HG03108 (cell line): ENCODE results near the gene MEGF6.

Experiments used
- ATAC-seq: cut with Tn5 transposase; IDR thresholded peaks from one replicate; pipeline ENCODE4 v1.9.1; 2021; ENCODE audit warnings: moderate library complexity; ENCODE audit not compliant: unreplicated experiment

Gene MEGF6

DNA sequence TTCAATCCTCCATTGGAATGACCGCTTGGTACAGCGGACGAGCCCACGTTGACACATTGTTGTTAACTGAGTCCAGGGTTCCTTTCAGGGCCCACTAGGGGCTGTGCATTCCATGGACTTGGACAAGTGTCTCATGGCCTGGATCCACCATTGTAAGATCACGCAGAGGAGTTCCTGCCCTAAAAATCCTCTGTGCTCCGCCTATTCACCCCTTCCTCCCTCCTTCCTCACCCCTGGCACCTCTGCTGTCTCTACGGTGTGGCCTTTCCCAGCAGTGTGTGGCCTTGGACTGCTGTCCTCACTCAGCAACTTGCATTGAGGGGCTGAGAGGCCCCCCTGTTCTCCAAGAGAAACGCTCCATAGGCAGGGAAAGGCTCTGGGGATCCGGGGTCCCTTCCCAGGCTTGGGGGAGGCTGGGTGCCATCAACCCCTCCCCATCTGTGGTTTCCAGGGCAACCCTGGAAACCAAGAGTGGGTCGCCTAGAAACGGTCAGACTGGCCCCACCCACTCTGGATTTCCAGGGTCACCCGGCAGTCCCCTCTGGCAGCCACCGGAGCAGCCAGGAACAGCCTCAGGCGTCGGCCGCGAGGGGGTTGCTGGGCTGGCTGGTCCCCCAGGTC lies 50.9 kb downstream of the MEGF6 start:
- ATAC-seq, result no peak

DNA sequence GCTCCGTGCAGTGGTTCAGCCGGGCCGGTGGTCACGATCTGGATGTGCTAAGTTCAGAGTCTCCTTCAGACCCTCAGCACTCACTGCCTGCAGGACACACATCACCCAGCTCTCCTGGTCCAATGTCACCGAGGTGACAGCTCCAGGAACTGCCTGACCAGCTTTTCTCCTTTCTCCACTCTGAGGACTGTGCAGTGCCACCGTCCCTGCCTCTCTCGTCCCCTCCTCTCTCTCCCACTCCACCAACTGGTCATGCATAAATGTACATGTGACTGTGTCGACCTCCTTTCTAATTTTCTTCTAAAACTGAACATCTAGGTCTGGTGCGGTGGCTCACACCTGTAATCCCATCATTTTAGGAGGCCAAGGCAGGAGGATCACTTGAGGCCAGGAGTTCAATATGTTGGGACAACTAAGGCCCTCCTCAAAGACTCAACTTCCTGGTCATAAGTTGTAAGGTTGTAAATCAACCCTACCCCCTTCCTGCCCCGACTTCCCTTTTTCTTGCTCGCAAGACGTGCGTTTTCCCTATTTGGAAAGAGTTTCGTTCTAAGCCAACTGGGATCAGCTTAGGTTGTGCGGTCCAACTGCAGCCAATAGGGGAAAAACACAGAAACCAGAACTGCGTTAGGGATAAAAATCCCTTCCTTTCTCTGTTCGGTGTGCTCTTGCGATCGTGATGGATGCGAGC lies 53.1 kb downstream of the MEGF6 start:
- ATAC-seq, result no peak

DNA sequence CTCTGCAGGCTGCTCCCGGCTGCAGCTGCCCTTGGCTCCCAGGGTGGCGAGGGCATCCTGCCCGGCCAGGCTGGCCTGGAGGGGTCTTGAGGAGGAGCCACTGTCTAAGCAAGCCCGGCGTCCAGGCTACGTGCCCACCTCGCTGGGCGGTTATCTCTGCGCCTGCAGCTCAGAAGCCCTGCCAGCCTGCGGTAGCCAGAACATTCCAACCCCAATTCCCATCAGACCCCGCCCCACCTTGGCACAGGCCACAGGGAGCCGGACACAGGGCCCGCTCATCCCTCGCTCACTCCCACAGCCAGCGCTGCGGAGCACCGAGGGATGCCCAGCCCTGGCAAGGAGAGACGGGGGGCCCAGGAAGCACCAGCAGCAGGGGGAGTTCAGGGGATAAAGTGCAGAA lies 53.9 kb downstream of the MEGF6 start:
- ATAC-seq, result no peak

DNA sequence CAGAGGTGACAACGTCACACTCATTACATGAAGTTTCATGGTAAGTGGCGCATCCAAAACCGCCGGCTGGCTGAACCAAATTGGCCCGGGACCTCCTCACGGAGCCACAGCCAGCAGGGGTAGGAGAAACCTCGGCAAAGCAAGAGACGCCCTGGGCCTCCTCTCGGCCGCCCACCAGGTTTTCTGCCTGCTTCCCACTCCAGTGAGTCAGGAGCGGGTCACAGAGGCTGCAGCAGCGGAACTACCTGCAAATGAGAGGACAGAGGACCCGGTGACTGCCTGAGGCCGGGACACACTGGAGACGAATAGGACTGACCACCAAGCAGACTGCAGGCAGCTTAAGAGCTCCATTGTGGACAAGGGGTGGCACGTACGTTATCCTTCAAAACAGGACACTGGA lies 55.0 kb downstream of the MEGF6 start:
- no peak for ATAC-seq

DNA sequence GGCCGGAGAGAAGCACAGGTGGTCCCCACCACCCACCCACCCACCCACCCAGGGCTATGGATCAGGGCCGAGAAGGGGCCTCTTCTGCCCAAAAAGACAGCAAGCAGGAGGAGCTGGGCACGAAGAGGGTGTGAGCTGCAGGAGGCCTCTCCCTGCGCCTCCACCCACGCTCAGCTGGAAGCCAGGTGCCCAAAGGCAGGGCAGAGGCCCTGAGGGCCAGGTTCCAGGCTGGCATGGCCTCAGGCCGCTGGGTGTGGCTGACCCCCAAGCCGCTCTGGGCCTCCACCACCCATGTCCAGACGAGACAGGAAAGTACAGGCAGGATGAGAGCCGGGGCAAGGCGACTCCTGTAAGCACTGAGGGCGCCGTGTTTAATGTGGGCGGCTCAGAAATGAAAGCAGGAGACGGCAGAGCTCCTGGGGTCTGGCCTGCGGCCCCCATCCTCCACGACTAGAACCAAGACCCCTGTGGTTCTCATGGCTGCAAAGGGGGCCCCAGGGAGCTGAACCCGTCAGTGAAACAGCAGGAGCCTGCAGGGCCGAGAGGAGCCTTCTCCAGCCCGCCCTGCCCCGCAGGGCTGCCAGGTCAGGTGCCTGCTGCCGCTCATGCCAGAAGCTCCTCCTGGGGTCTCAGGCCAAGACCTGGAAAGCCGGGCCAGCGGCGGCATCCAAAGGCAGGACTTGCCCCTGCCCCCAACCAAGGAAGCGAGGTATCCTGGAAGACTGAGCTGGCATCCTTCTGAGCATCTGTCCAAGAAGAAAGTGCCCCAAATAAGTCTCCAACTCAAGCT lies 56.0 kb downstream of the MEGF6 start:
- ATAC-seq, result no peak

DNA sequence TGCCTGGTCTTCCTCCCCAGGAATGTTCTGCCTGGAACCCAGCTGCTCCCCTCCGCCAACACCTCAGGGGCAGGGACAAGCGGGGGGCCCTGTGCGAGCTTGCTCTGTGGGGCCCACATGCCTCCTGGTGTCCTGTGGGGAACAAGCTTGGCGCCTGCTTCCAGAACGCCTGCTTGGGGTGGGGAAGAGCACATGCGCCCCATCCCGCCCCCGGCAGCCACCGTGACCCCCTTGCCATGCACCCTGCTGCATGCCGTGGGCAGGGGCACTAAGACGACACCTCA lies 57.4 kb downstream of the MEGF6 start:
- ATAC-seq, result no peak

GRCh38 chr1:3553166-3553939 lies 58.0 kb downstream of the MEGF6 start:
- no peak for ATAC-seq

- no peak for ATAC-seq
Observed at GRCh38 chr1:3552751-3553150, 58.6 kb downstream of the MEGF6 start.

DNA sequence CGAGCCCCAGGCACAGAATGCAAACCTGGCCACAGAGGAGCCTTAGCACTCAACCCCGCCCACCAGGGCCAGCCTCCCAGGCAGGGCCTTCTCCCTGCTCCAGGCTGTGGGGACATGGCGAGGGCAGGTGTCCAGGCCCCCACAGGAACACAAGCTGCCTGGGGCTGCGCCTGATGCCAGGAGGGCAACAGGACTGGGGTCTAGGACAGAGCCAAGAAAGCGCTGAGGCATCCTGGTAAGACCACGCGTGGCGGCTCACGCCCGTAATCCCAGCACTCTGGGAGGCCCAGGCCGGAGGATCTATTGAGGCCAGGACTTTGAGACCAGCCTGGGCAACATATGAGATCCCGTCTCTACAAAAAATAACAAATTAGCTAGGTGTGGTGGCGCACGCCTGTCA lies 59.1 kb downstream of the MEGF6 start:
- no peak for ATAC-seq

GRCh38 chr1:3551711-3552110 lies 59.6 kb downstream of the MEGF6 start:
- ATAC-seq, result no peak

DNA sequence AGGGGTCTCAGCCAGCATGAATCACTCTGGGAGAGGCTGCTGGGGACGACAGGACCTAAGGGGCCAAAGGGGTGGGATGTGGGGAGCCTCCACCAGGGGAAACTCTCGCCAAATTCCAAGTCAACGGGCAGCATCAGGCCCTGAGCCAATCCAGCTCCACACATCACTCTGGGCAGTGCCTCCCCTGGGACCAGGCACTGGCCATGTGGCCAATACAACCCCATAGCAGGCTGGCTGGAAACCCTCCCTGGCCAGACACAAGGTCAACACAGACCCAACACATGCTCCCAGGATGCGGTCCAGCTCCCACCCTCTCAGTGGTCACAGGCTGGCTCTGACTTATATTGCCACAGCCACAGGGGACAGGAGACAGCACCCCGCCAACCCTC lies 60.0 kb downstream of the MEGF6 start:
- ATAC-seq, result no peak

DNA sequence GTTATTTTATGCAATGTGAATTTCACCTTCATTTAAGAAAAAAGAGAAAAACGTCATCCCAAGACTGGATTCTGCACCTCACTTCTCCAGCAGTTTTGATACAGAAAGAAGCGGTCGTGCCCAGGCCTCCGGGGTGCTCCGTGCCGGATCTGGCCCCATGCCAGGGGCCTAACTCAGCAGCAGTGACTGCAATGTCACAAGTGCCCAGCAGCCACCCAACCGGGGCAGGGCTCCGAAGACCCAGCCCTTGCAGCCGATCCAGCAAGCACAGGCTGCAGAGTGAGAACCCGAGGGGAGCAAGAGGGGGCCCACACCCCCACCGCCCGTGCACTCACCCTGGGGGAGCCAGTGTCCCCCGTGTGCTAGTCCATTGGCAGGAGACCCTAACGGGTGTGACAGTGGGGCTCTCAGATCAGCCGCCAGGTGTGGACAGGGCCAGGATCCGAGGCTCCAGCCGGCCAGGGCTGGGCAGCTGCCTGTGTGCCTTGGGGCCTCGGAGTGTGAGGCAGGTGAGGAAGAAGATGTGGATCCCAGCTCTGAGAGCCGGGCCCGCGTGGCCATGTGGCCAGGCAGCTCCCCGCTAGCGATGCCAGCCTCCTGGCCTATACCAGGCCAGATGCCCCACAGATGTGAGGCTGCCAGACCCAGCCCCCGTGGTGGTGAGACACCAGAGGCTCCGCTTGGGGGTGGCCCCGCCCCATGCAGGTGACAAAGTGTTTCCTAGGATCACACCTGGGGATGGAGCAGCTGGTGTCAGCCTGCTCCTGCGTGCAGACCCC lies 60.6 kb downstream of the MEGF6 start:
- ATAC-seq, result no peak

- ATAC-seq, result no peak
Observed at GRCh38 chr1:3548895-3549294, 62.4 kb downstream of the MEGF6 start.

- ATAC-seq, result no peak
Observed at GRCh38 chr1:3548156-3548893, 63.0 kb downstream of the MEGF6 start.

- no peak for ATAC-seq
Observed at GRCh38 chr1:3547055-3548005, 64.0 kb downstream of the MEGF6 start.

DNA sequence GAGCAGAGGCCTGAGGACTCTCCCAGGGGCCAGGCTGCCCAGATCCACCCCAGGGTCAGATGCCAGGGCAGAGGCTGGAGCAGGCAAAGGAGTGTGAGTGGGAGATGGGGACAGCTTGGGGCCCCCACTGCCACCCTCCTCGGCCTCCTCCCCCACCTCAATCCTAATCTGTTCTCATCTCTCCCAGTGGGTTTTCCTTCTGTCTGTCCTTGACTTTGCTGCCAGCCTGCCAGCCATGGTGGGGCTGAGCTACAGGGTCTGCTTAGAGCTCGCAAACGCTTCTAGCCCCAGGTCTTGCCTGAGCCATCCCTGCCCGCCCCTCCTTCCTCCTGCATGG lies 65.3 kb downstream of the MEGF6 start:
- ATAC-seq, result no peak

DNA sequence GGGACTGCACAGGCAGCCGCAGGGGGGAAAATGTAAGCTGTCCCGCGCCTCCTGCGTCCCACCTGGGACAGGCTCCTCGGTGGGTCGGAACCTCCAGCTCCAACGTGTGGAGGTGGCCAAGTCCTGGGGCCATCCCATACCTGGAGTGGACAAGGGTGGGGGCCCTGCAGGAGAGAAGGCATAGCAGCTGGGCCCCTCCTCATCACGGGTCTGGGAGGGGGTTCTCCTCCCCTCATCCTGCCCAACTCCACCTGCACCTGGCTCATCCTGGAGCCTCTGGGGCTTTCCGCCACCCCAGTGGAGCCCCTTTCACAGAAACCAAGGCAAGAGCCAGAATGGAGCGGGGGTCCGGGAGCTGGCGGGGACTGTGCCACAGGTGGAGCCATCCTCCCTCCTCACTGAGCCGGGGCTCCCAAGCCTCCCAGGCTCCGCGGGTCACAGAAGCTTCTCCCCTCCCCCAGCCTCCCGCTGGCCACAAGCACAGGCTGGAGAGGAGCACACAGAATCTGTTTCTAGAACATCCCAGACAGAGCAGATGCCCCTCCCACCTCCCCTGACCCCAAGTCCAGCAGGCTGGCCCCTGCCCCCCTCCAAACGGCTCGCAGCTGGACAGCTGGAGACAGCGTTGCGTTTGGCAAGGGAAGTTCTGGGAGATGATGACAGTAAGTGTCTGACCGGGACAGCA lies 65.8 kb downstream of the MEGF6 start:
- no peak for ATAC-seq
